Measurements from ENCODE around the gene RPS13. TPM values are rescaled to one million over a fixed set of nuclear protein-coding genes. Genes with fewer than 3 reads are reported as not detected.

RPS13 gene
- polyA plus RNA-seq, 1 donor (not counting 4 experiments of a cell fraction or from before 2014, with no cell fraction given), result 1,288 TPM

DNA sequence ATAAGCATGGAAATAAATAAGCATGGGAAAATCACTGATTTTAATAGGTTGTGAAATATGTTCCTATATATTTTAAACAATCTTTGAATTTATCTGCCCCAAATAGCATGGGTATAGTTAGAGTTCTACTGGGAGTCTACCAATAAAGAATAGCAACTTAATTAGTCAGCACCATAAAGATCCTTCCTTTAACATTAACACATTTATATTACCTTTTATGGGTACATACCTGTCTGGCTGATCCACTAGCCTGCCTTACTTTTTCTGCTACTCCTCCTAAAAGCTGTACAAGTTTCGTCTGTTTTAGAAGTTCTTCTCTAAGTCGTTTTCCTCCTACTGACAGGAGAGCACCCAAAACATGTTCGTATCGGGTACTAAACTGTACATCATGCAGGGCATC lies 39.8 kb upstream of the RPS13 start:
- H2AFZ ChIP-seq (ENCODE audit: control insufficient read depth, low read length), result no peak overlapping the region
- no peaks in the 10 kb centered on the region for H4K20me1 ChIP-seq (ENCODE audit: control insufficient read depth, extremely low read depth, insufficient read depth, low read length)
- peaks cover 9 to 12% of the 10 kb centered on the region in 2 experiments for H3K36me3 ChIP-seq (ENCODE audit: control insufficient read depth in 2 of 2, extremely low read depth in 1 of 2, insufficient read depth in 2 of 2, low read length in 2 of 2)
- no peak overlapping the region for H3K27ac ChIP-seq (ENCODE audit: control insufficient read depth, insufficient read depth, low read length)
- no peaks in the 10 kb centered on the region for H3K4me1 ChIP-seq (ENCODE audit: control insufficient read depth, extremely low read depth, insufficient read depth, low read length)
- no peaks in the 10 kb centered on the region for H3K9me1 ChIP-seq (ENCODE audit: control insufficient read depth, extremely low read depth, insufficient read depth, low read length)
- H3K27me3 ChIP-seq (ENCODE audit: control insufficient read depth, extremely low read depth, insufficient read depth, low read length), result no peaks in the 10 kb centered on the region
- FAIRE-seq (no peak), DNase-seq (ENCODE audit: low read depth, low spot score) (no peak)
- H3K9ac ChIP-seq (ENCODE audit: control insufficient read depth, extremely low read depth, insufficient read depth, low read length), result no peak overlapping the region
- H3K4me3 ChIP-seq (ENCODE audit: control insufficient read depth in 2 of 3, extremely low read depth in 1 of 3, insufficient read depth in 2 of 3, low read depth in 1 of 3, low read length in 3 of 3), result no peak overlapping the region
- no peaks in the 10 kb centered on the region for H3K79me2 ChIP-seq (ENCODE audit: control insufficient read depth, insufficient read depth, low read length)
- H3K4me2 ChIP-seq (ENCODE audit: control insufficient read depth, extremely low read depth, insufficient read depth, low read depth, low read length), result no peak overlapping the region
- dilution Hi-C loops (cut with MboI; ENCODE audit: extremely low pct_ligation_motif_present, low sequenced_read_pairs), result no loop called here
- no peak for TF ChIP-seq EZH2 (IDR thresholded peaks at IDR 0.05; ENCODE audit: low read length)
- TF ChIP-seq, protein P1, sequence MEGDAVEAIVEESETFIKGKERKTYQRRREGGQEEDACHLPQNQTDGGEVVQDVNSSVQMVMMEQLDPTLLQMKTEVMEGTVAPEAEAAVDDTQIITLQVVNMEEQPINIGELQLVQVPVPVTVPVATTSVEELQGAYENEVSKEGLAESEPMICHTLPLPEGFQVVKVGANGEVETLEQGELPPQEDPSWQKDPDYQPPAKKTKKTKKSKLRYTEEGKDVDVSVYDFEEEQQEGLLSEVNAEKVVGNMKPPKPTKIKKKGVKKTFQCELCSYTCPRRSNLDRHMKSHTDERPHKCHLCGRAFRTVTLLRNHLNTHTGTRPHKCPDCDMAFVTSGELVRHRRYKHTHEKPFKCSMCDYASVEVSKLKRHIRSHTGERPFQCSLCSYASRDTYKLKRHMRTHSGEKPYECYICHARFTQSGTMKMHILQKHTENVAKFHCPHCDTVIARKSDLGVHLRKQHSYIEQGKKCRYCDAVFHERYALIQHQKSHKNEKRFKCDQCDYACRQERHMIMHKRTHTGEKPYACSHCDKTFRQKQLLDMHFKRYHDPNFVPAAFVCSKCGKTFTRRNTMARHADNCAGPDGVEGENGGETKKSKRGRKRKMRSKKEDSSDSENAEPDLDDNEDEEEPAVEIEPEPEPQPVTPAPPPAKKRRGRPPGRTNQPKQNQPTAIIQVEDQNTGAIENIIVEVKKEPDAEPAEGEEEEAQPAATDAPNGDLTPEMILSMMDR (optimal IDR thresholded peaks at IDR 0.05 in 1 of 3, IDR thresholded peaks at IDR 0.05 in 1 of 3, conservative IDR thresholded peaks at IDR 0.05 in 1 of 3; ENCODE audit: extremely low read depth in 1 of 3, insufficient read depth in 2 of 3, low read length in 3 of 3), result no peak
- H3K9me3 ChIP-seq (ENCODE audit: control insufficient read depth, low read depth, low read length), result no peaks in the 10 kb centered on the region

DNA sequence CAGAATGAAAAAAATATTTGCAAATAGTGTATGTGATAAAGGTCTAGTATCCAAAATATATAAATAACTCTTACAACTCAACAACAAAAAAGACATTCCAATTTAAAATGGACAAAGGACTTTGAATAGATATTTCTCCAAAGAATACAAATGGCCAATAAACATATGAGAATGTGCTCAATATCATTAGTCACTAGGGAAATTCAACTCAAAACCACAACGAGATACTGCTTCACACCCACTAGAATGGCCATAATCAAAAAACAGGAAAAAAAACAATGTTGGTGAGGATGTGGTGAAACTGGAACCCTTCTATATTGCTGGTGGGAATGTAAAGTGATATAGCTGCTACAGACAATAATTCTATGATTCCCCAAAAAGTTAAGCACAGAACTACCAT lies 38.6 kb upstream of the RPS13 start:
- H3K27me3 ChIP-seq (ENCODE audit: control insufficient read depth, extremely low read depth, insufficient read depth, low read length), result no peaks in the 10 kb centered on the region
- dilution Hi-C loops (cut with MboI; ENCODE audit: extremely low pct_ligation_motif_present, low sequenced_read_pairs), result no loop called here
- H2AFZ ChIP-seq (ENCODE audit: control insufficient read depth, low read length), result no peak overlapping the region
- no peak overlapping the region for H3K27ac ChIP-seq (ENCODE audit: control insufficient read depth, insufficient read depth, low read length)
- TF ChIP-seq, protein P1 (optimal IDR thresholded peaks at IDR 0.05 in 1 of 3, IDR thresholded peaks at IDR 0.05 in 1 of 3, conservative IDR thresholded peaks at IDR 0.05 in 1 of 3; ENCODE audit: extremely low read depth in 1 of 3, insufficient read depth in 2 of 3, low read length in 3 of 3), result no peak
- TF ChIP-seq EZH2 (IDR thresholded peaks at IDR 0.05; ENCODE audit: low read length), result no peak
- no peak overlapping the region for H3K4me2 ChIP-seq (ENCODE audit: control insufficient read depth, extremely low read depth, insufficient read depth, low read depth, low read length)
- H3K36me3 ChIP-seq (ENCODE audit: control insufficient read depth in 2 of 2, extremely low read depth in 1 of 2, insufficient read depth in 2 of 2, low read length in 2 of 2), result peaks cover 7 to 12% of the 10 kb centered on the region in 2 experiments
- DNase-seq (ENCODE audit: low read depth, low spot score) (no peak), FAIRE-seq (no peak)
- no peak overlapping the region for H3K9ac ChIP-seq (ENCODE audit: control insufficient read depth, extremely low read depth, insufficient read depth, low read length)
- no peak overlapping the region for H3K4me3 ChIP-seq (ENCODE audit: control insufficient read depth in 2 of 3, extremely low read depth in 1 of 3, insufficient read depth in 2 of 3, low read depth in 1 of 3, low read length in 3 of 3)
- H3K9me1 ChIP-seq (ENCODE audit: control insufficient read depth, extremely low read depth, insufficient read depth, low read length), result no peaks in the 10 kb centered on the region
- no peaks in the 10 kb centered on the region for H4K20me1 ChIP-seq (ENCODE audit: control insufficient read depth, extremely low read depth, insufficient read depth, low read length)
- H3K79me2 ChIP-seq (ENCODE audit: control insufficient read depth, insufficient read depth, low read length), result no peaks in the 10 kb centered on the region
- H3K9me3 ChIP-seq (ENCODE audit: control insufficient read depth, low read depth, low read length), result no peaks in the 10 kb centered on the region
- H3K4me1 ChIP-seq (ENCODE audit: control insufficient read depth, extremely low read depth, insufficient read depth, low read length), result no peaks in the 10 kb centered on the region
